SIG-M5 treated with dmso at 0.1 percent for 504 hours (cell line): ENCODE results near the gene WDFY4.
A peak's percentile ranks its signal among the peaks of the same experiment; 100 is the strongest.

Experiments used
- DNase-seq: peaks from one replicate; lab custom pipeline; 2025; ENCODE audit not compliant: unreplicated experiment; lab: John Stamatoyannopoulos, UW

Gene WDFY4

GRCh38 chr10:48903151-48903550 lies 218.5 kb downstream of the WDFY4 start:
- DNase-seq, result no peak

GRCh38 chr10:48904861-48905260 lies 220.2 kb downstream of the WDFY4 start:
- DNase-seq, result no peak

GRCh38 chr10:48905311-48905710 lies 220.6 kb downstream of the WDFY4 start:
- no peak for DNase-seq

GRCh38 chr10:48906841-48907240 lies 222.2 kb downstream of the WDFY4 start:
- DNase-seq, result no peak

- no peak for DNase-seq
Measured at GRCh38 chr10:48907730-48908129, 223.1 kb downstream of the WDFY4 start.

- no peak for DNase-seq
Measured at GRCh38 chr10:48910548-48910947, 225.9 kb downstream of the WDFY4 start.

- DNase-seq, result no peak
Measured at GRCh38 chr10:48913674-48914073, 229.0 kb downstream of the WDFY4 start.

GRCh38 chr10:48923748-48924147 lies 239.1 kb downstream of the WDFY4 start:
- no peak for DNase-seq

- no peak for DNase-seq
Measured at GRCh38 chr10:48924988-48925387, 240.3 kb downstream of the WDFY4 start.

GRCh38 chr10:48926255-48926654 lies 241.6 kb downstream of the WDFY4 start:
- no peak for DNase-seq

- no peak for DNase-seq
Measured at GRCh38 chr10:48926764-48927540, 242.3 kb downstream of the WDFY4 start.

GRCh38 chr10:48929413-48929990 lies 244.8 kb downstream of the WDFY4 start:
- no peak for DNase-seq

GRCh38 chr10:48931188-48931587 lies 246.5 kb downstream of the WDFY4 start:
- DNase-seq, result peak; percentile 39

GRCh38 chr10:48932831-48933664 lies 248.4 kb downstream of the WDFY4 start:
- DNase-seq, result no peak

- DNase-seq, result no peak
Measured at GRCh38 chr10:48934672-48935501, 250.2 kb downstream of the WDFY4 start.

- no peak for DNase-seq
Measured at GRCh38 chr10:48935577-48935976, 250.9 kb downstream of the WDFY4 start.

GRCh38 chr10:48937796-48938195 lies 253.1 kb downstream of the WDFY4 start:
- no peak for DNase-seq

- no peak for DNase-seq
Measured at GRCh38 chr10:48938281-48938680, 253.6 kb downstream of the WDFY4 start.

GRCh38 chr10:48938990-48939536 lies 254.4 kb downstream of the WDFY4 start:
- no peak for DNase-seq

- no peak for DNase-seq
Measured at GRCh38 chr10:48939790-48940325, 255.2 kb downstream of the WDFY4 start, which contains the start of gene LRRC18. Gene LRRC18 (minus strand): TSS chr10:48939840. CDS start chr10:48914155, 25,685 bp downstream.
